Stimulated activated CD8-positive, alpha-beta memory T cell treated with anti-CD3 and anti-CD28 coated beads, Interleukin-7, amount 100 ng/mL, for 24 hours (primary cell): ENCODE results near the gene SDR42E1.
"Not testable (repeated sequence)": the region's sequence is repeated elsewhere in the genome, so short reads cannot be mapped to it uniquely, and the experiment has no call there.

Source experiments
- DNase-seq: peaks from one replicate; pipeline ENCODE4 v3.0.0-alpha.2; 2020; ENCODE audit warnings: low read depth

The SDR42E1 gene

GRCh38 chr16:82004601-82005000 lies 6.7 kb downstream of the SDR42E1 start:
- DNase-seq = no peak

- DNase-seq = no peak
These were observed 8.4 kb downstream of the SDR42E1 start for GRCh38 chr16:82002831-82003230.

- DNase-seq = no peak
These were observed 13.5 kb downstream of the SDR42E1 start for GRCh38 chr16:81997738-81998137.

- no peak for DNase-seq
These were observed 14.4 kb downstream of the SDR42E1 start for GRCh38 chr16:81996664-81997509.

- no peak for DNase-seq
These were observed 15.6 kb downstream of the SDR42E1 start for GRCh38 chr16:81995651-81996050.

GRCh38 chr16:81994485-81994884 lies 16.8 kb downstream of the SDR42E1 start:
- DNase-seq = no peak

GRCh38 chr16:81992859-81993258 lies 18.4 kb downstream of the SDR42E1 start:
- no peak for DNase-seq

GRCh38 chr16:81987706-81988105 lies 23.6 kb downstream of the SDR42E1 start:
- no peak for DNase-seq

GRCh38 chr16:81987121-81987520 lies 24.1 kb downstream of the SDR42E1 start:
- no peak for DNase-seq

- DNase-seq = not testable (repeated sequence)
These were observed 33.8 kb downstream of the SDR42E1 start for GRCh38 chr16:81977335-81977942.

- DNase-seq = no peak
These were observed 35.6 kb downstream of the SDR42E1 start for GRCh38 chr16:81975637-81976036.

GRCh38 chr16:81973737-81974136 lies 37.5 kb downstream of the SDR42E1 start:
- no peak for DNase-seq

GRCh38 chr16:81971853-81972252 lies 39.4 kb downstream of the SDR42E1 start:
- no peak for DNase-seq

GRCh38 chr16:81967358-81967757 lies 43.9 kb downstream of the SDR42E1 start:
- no peak for DNase-seq

- DNase-seq = no peak
These were observed 46.5 kb downstream of the SDR42E1 start for GRCh38 chr16:81964808-81965207.

- DNase-seq = no peak
These were observed 54.9 kb downstream of the SDR42E1 start for GRCh38 chr16:81956213-81956948.

- DNase-seq = no peak
These were observed 59.7 kb downstream of the SDR42E1 start for GRCh38 chr16:81951564-81951963.

GRCh38 chr16:81946206-81946605 lies 65.1 kb downstream of the SDR42E1 start:
- DNase-seq = no peak

GRCh38 chr16:81945665-81946064 lies 65.6 kb downstream of the SDR42E1 start:
- DNase-seq = no peak

- no peak for DNase-seq
These were observed 69.2 kb downstream of the SDR42E1 start for GRCh38 chr16:81942007-81942601.

- DNase-seq = no peak
These were observed 70.3 kb downstream of the SDR42E1 start for GRCh38 chr16:81940781-81941560.
